GM23338 (cell line): ENCODE data around the gene ETV6. TPM values are rescaled to one million over a fixed set of nuclear protein-coding genes. Genes with fewer than 3 reads are reported as not detected.

Experiments used
- ATAC-seq: fragments of 200-7000 bp; cut with Tn5 transposase; 3 replicates; pipeline ENCODE4 v1.9.1; 2020
- DNase-seq: peaks from one replicate; pipeline ENCODE4 v3.0.0-alpha.2; 2015; ENCODE audit warnings: low spot score
- H2AFZ ChIP-seq: fragments of 200-600 bp; sonication (generic); 2 replicates; pipeline ENCODE4 v1.8.0; 2016; ENCODE audit warnings: antibody characterized with exemption, mild to moderate bottlenecking, moderate library complexity
- H3F3A ChIP-seq: fragments of 200-600 bp; sonication (generic); replicated peaks from 2 replicates; pipeline ENCODE4 v1.8.0; 2017; ENCODE audit warnings: antibody characterized with exemption, mixed run types, low read depth
- H3K27ac ChIP-seq: fragments of 200-600 bp; sonication (generic); 2 replicates; pipeline ENCODE4 v1.6.1; 2016; ENCODE audit warnings: low read depth
- H3K27me3 ChIP-seq: fragments of 200-600 bp; sonication (generic); 2 replicates; pipeline ENCODE4 v1.8.0; 2016; ENCODE audit warnings: mild to moderate bottlenecking, mixed run types, moderate library complexity; ENCODE audit not compliant: insufficient read depth
- H3K36me3 ChIP-seq: fragments of 200-600 bp; sonication (generic); 2 replicates; pipeline ENCODE4 v1.8.0; 2016; ENCODE audit warnings: mild to moderate bottlenecking; ENCODE audit not compliant: insufficient read depth
- H3K4me1 ChIP-seq: fragments of 200-600 bp; sonication (generic); 2 replicates; pipeline ENCODE4 v1.8.0; 2016; ENCODE audit warnings: mild to moderate bottlenecking, moderate library complexity; ENCODE audit not compliant: insufficient read depth
- H3K4me2 ChIP-seq: fragments of 200-600 bp; sonication (generic); 2 replicates; pipeline ENCODE4 v1.7.1; 2017; ENCODE audit warnings: mixed run types
- H3K4me3 ChIP-seq: fragments of 200-600 bp; sonication (generic); 2 replicates; pipeline ENCODE4 v1.6.1; 2016; ENCODE audit warnings: mixed run types
- H3K79me2 ChIP-seq: fragments of 200-600 bp; sonication (generic); replicated peaks from 2 replicates; pipeline ENCODE4 v1.8.0; 2017; ENCODE audit warnings: mild to moderate bottlenecking; ENCODE audit not compliant: insufficient read depth
- H3K9me2 ChIP-seq: fragments of 200-600 bp; sonication (generic); 2 replicates; pipeline ENCODE4 v1.8.0; 2017; ENCODE audit not compliant: insufficient read depth
- H4K20me1 ChIP-seq: fragments of 200-600 bp; sonication (generic); replicated peaks from 2 replicates; pipeline ENCODE4 v1.8.0; 2017; ENCODE audit warnings: mild to moderate bottlenecking; ENCODE audit not compliant: insufficient read depth
- H3K27ac Mint-ChIP-seq: 2 replicates; pipeline ENCODE4 v1.8.0; 2020; ENCODE audit warnings: inconsistent platforms, mild to moderate bottlenecking, moderate library complexity, mixed read lengths
- H3K27me3 Mint-ChIP-seq: 3 replicates; pipeline ENCODE4 v1.8.0; 2022; ENCODE audit warnings: low read depth, mild to moderate bottlenecking, moderate library complexity, mixed read lengths, inconsistent platforms; ENCODE audit not compliant: insufficient read depth, poor library complexity
- H3K36me3 Mint-ChIP-seq: 3 replicates; pipeline ENCODE4 v1.8.0; 2021; ENCODE audit warnings: low read depth, mild to moderate bottlenecking, inconsistent platforms, moderate library complexity, mixed read lengths
- H3K4me1 Mint-ChIP-seq: 3 replicates; pipeline ENCODE4 v1.8.0; 2020; ENCODE audit warnings: mild to moderate bottlenecking, inconsistent platforms, mixed read lengths
- H3K4me3 Mint-ChIP-seq: 3 replicates; pipeline ENCODE4 v1.8.0; 2021; ENCODE audit warnings: moderate library complexity, mild to moderate bottlenecking, inconsistent platforms, mixed read lengths
- H3K9me3 Mint-ChIP-seq: 3 replicates; pipeline ENCODE4 v1.8.0; 2020; ENCODE audit warnings: moderate library complexity, mild to moderate bottlenecking, inconsistent platforms, mixed read lengths
- NANOG ChIP-seq: IDR thresholded peaks from 2 replicates; pipeline ENCODE4 v1.6.1; 2016; ENCODE audit warnings: antibody characterized with exemption, borderline replicate concordance
- POLR2AphosphoS5 ChIP-seq: IDR thresholded peaks from 2 replicates; pipeline ENCODE4 v1.6.1; 2016; ENCODE audit warnings: antibody characterized with exemption, low read depth
- STAT1 ChIP-seq: IDR thresholded peaks from one replicate; pipeline ENCODE4 v1.6.1; 2016; ENCODE audit warnings: antibody characterized with exemption; ENCODE audit not compliant: unreplicated experiment
- ZNF114 ChIP-seq: fragments of 250-450 bp; sonication (Bioruptor Pico); IDR thresholded peaks from 2 replicates; pipeline ENCODE4 v1.5.0; 2020; ENCODE audit warnings: mild to moderate bottlenecking, moderate library complexity
- polyA plus RNA-seq: library from polyadenylated mRNA; unstranded; fragments of >200 nt; fragmentation: Nextera tagmentation; extraction: Ambion mirVana; gene quantifications from 2 replicates; pipeline ENCODE4 v1.2.1, GENCODE V29; 2016
- total RNA-seq: library from RNA; depleted of rRNA; stranded (reverse); fragments of >200 nt; shearing (Covaris generic); gene quantifications from 2 replicates; pipeline ENCODE4 v1.2.3, GENCODE V29; 2014
- TF ChIP-seq, protein P1 (sequence below): IDR thresholded peaks from 2 replicates; pipeline ENCODE4 v1.6.1; 2016; ENCODE audit warnings: antibody characterized with exemption
- TF ChIP-seq, protein P2 (sequence below): fragments of 250-450 bp; sonication (Bioruptor Pico); IDR thresholded peaks from 2 replicates; pipeline ENCODE4 v1.5.0; 2020; ENCODE audit warnings: mild to moderate bottlenecking, moderate library complexity

Gene ETV6
- total and polyA plus RNA-seq, 2 experiments from 2014 or later: 7.5 to 15.1 TPM

DNA sequence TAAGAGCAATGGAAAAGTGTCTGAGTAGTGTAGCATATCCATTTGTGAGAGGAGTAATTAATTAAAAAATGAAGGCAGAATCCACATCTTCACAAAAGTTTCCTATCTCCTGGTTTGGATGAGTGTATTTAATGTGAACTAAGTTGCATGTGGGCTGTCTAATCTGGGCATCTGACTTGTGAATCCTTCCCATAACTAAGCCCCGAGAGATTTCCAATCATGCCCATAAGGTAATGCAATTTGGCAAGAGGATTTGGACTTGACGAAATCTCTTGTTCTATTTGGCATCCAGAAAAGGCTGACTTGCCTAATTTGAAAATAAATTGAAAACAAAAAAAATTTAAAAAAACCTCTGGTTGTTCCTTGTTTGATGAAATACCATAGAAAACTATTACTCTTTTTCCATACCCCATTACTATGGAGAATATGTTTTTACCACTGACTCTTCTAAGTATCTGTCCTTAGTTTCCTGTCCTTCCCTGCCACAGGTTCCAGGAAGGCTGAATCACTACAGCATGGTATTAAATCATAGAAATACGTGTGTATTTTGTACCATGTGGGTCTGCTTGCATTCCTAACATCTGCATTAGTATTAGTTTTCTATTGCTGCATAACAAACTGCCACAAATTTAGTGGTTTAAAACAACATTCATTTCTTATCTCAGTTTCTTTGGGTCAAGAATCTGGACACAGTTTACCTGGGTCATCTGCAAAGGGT is 48.4 kb downstream of the ETV6 start (continued):
- TF ChIP-seq, protein P1, sequence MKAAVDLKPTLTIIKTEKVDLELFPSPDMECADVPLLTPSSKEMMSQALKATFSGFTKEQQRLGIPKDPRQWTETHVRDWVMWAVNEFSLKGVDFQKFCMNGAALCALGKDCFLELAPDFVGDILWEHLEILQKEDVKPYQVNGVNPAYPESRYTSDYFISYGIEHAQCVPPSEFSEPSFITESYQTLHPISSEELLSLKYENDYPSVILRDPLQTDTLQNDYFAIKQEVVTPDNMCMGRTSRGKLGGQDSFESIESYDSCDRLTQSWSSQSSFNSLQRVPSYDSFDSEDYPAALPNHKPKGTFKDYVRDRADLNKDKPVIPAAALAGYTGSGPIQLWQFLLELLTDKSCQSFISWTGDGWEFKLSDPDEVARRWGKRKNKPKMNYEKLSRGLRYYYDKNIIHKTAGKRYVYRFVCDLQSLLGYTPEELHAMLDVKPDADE: no peak
- TF ChIP-seq NANOG: no peak
- TF ChIP-seq ZNF114 (CRISPR knock-in tag): no peak
- TF ChIP-seq, protein P2, sequence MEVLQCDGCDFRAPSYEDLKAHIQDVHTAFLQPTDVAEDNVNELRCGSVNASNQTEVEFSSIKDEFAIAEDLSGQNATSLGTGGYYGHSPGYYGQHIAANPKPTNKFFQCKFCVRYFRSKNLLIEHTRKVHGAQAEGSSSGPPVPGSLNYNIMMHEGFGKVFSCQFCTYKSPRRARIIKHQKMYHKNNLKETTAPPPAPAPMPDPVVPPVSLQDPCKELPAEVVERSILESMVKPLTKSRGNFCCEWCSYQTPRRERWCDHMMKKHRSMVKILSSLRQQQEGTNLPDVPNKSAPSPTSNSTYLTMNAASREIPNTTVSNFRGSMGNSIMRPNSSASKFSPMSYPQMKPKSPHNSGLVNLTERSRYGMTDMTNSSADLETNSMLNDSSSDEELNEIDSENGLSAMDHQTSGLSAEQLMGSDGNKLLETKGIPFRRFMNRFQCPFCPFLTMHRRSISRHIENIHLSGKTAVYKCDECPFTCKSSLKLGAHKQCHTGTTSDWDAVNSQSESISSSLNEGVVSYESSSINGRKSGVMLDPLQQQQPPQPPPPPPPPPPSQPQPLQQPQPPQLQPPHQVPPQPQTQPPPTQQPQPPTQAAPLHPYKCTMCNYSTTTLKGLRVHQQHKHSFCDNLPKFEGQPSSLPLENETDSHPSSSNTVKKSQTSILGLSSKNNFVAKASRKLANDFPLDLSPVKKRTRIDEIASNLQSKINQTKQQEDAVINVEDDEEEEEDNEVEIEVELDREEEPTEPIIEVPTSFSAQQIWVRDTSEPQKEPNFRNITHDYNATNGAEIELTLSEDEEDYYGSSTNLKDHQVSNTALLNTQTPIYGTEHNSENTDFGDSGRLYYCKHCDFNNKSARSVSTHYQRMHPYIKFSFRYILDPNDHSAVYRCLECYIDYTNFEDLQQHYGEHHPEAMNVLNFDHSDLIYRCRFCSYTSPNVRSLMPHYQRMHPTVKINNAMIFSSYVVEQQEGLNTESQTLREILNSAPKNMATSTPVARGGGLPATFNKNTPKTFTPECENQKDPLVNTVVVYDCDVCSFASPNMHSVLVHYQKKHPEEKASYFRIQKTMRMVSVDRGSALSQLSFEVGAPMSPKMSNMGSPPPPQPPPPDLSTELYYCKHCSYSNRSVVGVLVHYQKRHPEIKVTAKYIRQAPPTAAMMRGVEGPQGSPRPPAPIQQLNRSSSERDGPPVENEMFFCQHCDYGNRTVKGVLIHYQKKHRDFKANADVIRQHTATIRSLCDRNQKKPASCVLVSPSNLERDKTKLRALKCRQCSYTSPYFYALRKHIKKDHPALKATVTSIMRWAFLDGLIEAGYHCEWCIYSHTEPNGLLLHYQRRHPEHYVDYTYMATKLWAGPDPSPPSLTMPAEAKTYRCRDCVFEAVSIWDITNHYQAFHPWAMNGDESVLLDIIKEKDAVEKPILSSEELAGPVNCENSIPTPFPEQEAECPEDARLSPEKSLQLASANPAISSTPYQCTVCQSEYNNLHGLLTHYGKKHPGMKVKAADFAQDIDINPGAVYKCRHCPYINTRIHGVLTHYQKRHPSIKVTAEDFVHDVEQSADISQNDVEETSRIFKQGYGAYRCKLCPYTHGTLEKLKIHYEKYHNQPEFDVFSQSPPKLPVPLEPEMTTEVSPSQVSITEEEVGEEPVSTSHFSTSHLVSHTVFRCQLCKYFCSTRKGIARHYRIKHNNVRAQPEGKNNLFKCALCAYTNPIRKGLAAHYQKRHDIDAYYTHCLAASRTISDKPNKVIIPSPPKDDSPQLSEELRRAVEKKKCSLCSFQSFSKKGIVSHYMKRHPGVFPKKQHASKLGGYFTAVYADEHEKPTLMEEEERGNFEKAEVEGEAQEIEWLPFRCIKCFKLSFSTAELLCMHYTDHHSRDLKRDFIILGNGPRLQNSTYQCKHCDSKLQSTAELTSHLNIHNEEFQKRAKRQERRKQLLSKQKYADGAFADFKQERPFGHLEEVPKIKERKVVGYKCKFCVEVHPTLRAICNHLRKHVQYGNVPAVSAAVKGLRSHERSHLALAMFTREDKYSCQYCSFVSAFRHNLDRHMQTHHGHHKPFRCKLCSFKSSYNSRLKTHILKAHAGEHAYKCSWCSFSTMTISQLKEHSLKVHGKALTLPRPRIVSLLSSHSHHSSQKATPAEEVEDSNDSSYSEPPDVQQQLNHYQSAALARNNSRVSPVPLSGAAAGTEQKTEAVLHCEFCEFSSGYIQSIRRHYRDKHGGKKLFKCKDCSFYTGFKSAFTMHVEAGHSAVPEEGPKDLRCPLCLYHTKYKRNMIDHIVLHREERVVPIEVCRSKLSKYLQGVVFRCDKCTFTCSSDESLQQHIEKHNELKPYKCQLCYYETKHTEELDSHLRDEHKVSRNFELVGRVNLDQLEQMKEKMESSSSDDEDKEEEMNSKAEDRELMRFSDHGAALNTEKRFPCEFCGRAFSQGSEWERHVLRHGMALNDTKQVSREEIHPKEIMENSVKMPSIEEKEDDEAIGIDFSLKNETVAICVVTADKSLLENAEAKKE (CRISPR knock-in tag): no peak
- TF ChIP-seq POLR2AphosphoS5: no peak

DNA sequence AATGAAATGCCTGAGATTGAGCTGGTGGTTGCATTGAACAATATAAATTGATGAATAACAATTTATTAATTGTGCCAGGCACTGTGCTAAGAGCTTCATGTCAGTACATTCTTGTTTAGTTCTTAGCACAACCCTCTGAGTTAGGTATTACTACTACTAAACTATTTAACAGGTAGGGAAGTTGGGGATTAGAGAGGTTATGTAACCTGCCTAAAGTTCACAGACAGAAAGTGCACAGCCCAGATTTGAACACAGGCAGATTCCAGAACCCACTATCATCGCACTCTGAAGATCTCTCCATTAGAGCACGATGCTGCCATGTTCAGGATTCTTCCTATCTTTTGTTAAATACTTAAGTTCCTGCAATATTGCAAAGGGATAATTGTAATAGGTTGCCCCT is 49.3 kb downstream of the ETV6 start:
- no peaks in the 10 kb centered on the region for H3K36me3 ChIP-seq
- H3K27ac ChIP-seq: no peak overlapping the region
- no peaks in the 10 kb centered on the region for H3K27me3 ChIP-seq
- no peaks in the 10 kb centered on the region for H3F3A ChIP-seq
- ATAC-seq (no peak), DNase-seq (no peak)
- H2AFZ ChIP-seq: no peak overlapping the region
- peaks cover 4% of the 10 kb centered on the region; the same call in 1 of the 2 replicates for H3K9me2 ChIP-seq
- no peak overlapping the region for H3K27ac Mint-ChIP-seq
- no peak for TF ChIP-seq STAT1
- no peak overlapping the region for H3K4me3 ChIP-seq
- peaks cover 31% of the 10 kb centered on the region; the same call in 1 of the 2 replicates for H3K79me2 ChIP-seq
- no peaks in the 10 kb centered on the region for H3K9me3 Mint-ChIP-seq
- peaks cover 5% of the 10 kb centered on the region; the same call in 1 of the 2 replicates for H4K20me1 ChIP-seq
- no peak overlapping the region for H3K4me2 ChIP-seq
- peaks cover 21% of the 10 kb centered on the region for H3K4me1 Mint-ChIP-seq
- H3K36me3 Mint-ChIP-seq: no peaks in the 10 kb centered on the region
- no peak overlapping the region for H3K4me3 Mint-ChIP-seq
- H3K27me3 Mint-ChIP-seq: peaks cover 3% of the 10 kb centered on the region
- H3K4me1 ChIP-seq: peaks cover 20% of the 10 kb centered on the region
